ENCODE data around the gene CNDP2.

DNA sequence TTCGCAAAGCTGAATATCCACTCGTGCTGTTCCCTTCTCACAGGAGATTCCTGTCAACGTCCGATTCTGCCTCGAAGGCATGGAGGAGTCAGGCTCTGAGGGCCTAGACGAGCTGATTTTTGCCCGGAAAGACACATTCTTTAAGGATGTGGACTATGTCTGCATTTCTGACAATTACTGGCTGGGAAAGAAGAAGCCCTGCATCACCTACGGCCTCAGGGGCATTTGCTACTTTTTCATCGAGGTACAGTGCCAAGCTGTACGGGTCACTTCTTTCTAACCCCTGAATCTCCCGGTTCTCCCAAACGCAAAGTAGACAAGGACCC lies 14.6 kb downstream of the CNDP2 start:
- no peak for TF ChIP-seq CTCF (IDR thresholded peaks at IDR 0.05)
- no peak for TF ChIP-seq POLR2A (IDR thresholded peaks at IDR 0.05)

Data from adrenal gland (tissue), 5 donors.